GM23248 (cell line): ENCODE measurements around the gene LGR6.

Source experiments
- EZH2 ChIP-seq: fragments of 200-600 bp; sonication (generic); IDR thresholded peaks from 2 replicates; pipeline ENCODE4 v1.6.1; 2018; ENCODE audit warnings: antibody characterized with exemption, mild to moderate bottlenecking; ENCODE audit not compliant: insufficient read depth, poor library complexity, severe bottlenecking
- EZH2phosphoT487 ChIP-seq: fragments of 200-600 bp; sonication (generic); IDR thresholded peaks from 2 replicates; pipeline ENCODE4 v1.6.1; 2018; ENCODE audit warnings: antibody characterized with exemption, moderate library complexity, mild to moderate bottlenecking, low read depth; ENCODE audit not compliant: insufficient read depth

DNA sequence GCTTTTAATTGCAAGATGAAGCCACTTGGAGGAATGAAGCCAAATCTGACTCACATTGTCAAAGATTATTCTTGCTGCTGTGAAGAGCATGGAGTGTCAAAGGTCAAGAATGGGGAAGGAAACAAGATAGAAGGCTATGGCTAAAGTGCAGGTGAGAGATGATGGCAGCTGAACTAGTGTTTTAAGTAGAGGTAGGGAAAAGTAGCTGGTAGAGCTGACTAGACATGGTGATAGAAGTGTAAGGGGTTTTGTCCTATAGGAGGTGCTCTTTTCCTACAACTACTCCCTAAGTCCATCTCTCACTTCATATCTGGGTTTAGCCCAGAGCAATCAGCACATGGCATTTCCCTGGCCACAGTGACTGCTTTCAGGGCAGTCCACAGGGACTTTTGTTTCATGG, 136.3 kb downstream of the LGR6 start:
- TF ChIP-seq EZH2: no peak
- no peak for TF ChIP-seq EZH2phosphoT487
